NCI-H128 (cell line): ENCODE results near the gene TMEM220.
"Not testable (repeated sequence)": the region's sequence is repeated elsewhere in the genome, so short reads cannot be mapped to it uniquely, and the experiment has no call there.

ENCODE experiments used
- DNase-seq: peaks from one replicate; lab custom pipeline; 2025; ENCODE audit not compliant: unreplicated experiment; lab: John Stamatoyannopoulos, UW

TMEM220 gene

DNA sequence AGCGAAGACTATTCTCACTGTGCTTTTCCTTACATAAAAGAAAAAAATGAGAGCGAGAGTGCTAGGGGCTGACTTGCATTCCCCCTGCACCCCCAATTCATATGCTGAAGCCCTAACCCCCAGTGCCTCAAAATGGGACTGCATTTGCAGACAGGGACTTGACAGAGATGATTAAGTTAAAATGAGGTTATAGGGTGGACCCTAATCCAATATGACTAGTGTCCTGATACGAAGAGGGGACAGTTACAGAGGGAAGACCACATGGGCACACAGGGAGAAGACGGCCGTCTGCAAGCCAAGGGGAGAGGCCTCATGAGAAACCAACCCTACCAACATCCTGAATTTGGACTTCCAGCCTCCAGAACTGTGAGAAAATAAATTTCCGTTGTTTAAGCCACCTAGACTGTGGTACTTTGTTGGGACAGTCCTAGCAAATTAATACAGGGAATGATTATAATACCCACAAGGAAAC is 1.6 kb upstream of the TMEM220 start:
- DNase-seq: no peak

GRCh38 chr17:10730247-10730646 is 424 bp upstream of the TMEM220 start:
- not testable (repeated sequence) for DNase-seq

DNA sequence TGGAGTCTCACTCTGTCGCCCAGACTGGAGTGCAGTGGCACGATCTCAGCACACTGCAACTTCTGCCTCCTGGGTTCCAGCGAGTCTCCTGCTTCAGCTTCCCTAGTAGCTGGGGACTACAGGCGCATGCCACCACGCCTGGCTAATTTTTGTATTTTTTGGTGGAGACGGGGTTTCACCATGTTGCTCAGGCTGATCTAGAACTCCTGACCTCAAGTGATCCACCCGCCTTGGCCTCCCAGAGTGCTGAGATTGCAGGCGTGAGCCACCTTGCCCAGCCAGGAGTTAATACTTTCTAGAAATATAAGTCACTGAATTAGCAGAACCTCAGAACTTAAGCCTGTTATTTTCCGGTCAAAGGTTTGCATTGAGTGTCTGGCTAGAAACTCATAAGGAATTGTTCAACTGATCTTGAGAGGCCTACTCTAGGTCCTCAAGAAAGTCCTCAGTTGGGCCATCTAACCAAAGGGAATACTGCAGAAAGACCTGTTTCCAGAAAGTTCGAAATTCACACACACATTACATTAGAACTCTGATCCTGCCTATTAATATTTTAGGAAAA is 1.4 kb downstream of the TMEM220 start:
- DNase-seq: no peak

DNA sequence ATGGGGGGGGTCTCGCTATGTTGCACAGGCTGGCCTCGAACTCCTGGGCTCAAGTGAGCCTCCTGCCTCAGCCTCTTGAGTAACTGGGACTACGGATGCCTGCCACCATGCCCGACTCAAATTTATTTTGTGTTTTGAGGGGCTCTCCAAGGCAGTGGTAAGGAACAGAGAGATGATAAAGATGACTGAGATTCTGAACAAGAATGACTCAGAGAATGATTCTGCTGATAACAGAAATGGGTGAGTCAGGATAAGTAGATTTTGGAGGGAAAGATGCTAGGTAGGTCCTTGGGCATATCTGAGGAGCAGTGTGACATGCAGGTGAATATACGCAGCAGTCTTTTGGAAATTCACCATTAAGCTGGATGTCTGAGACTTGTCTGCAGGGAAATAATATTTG is 2.6 kb downstream of the TMEM220 start:
- no peak for DNase-seq

- no peak for DNase-seq
Measured at GRCh38 chr17:10726196-10726595, 3.6 kb downstream of the TMEM220 start.

DNA sequence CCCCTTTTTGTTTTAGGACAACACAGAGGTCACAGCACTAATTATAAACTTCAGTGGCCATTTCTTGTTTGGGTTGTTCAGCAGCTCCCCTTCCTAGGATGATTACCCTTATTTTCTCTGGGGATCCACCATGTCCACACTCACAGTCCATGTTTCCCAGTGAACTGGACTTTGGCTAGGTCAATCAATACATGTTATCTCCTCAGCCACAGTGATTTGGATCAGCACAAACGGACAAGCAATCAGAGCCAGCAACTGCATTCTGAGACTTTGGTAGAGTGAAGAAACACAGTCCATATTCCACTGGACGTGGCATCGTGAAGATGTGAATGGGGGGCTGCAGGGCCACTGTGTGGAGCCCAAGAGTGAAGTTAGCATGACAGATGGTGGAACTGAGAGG is 4.6 kb downstream of the TMEM220 start:
- no peak for DNase-seq

DNA sequence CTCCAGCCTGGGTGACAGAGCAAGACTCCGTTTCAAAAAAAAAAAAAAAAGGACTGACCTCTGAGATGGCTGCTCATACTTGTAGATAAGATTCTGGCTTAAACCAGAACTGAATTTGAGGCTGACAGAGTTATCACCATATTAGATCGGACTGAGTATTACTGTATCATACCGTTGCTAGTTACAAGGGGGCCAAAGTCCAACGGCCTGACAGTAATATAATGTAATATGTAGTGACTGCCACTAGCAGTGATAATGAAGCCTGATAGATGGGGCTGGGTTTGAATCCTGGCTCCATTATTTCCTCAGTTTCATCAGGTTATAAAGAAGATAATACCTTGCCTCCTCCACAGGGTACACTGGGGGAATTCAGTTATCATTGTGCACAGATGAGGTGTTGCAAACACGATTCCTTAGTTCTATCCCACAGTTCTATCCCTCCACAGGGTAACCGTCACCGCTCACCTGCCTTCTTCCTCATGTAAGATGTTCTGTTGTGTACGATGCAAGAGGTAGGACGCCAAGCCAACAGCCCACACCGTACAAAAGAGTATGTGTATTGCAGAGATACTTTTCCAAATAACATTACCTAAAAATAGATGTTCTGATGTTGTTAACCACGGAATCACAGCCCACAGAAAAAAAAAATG is 5.2 kb downstream of the TMEM220 start:
- no peak for DNase-seq

- DNase-seq: no peak
Measured at GRCh38 chr17:10718547-10718946, 11.3 kb downstream of the TMEM220 start.

DNA sequence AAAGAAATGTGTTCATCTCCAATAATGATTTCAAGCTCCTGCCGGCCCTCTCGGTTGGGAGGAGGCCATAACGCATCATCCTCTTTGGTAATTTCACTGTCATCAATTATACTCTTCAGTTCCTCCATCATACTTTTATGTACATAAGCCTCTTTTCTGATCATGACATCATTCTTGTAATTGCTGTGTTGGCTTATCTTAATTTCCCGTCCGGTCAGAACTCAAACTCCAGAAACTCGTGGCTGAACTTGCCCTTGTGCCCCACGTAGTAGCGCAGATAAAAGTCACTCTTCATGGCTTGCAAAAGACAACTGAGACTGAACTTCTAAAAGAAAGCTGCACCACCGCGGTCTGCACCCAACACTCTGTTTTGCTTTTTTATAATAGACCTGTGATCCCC is 13.6 kb downstream of the TMEM220 start:
- no peak for DNase-seq

GRCh38 chr17:10713318-10713717 is 16.5 kb downstream of the TMEM220 start:
- DNase-seq: no peak

GRCh38 chr17:10705727-10706126 is 24.1 kb downstream of the TMEM220 start:
- DNase-seq: no peak

DNA sequence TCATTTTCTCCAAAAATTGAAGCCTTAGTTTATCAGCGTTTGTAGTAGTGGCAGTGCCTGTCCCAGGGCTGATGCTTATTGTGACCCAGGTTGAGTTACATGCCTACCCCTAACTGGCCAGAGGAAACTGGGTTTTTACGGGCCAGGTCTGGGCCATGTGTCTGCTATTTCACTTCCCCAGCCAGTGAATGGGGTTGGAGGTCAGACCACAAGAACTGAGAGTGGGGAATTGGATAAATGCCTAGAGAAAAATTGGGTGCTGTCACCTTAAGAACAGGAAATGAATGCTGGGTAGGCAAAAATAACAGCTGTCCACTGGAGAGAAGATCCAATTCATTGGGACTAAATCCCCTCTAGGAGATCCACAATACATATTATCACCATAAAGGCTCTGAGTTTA is 27.2 kb downstream of the TMEM220 start:
- no peak for DNase-seq

DNA sequence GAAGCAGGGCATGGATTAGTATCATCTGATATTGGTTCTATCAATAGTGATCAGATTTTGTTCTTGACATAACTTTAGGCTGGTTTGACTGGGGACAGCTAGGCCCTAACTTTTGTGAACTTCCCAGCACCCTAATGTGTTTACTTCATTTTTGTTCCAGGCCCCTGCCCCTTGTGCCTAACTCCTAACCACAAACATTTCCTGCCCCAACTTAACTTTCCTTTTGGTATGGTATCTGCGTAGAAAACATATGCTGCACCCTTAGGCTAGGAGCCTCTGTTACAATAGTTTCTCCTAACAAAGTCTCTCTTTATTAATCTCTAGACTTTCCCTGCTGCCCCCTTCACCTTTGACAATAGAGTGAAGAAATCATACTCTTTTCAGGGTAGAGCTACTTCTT is 30.0 kb downstream of the TMEM220 start:
- DNase-seq: no peak

- no peak for DNase-seq
Measured at GRCh38 chr17:10698096-10698818, 31.6 kb downstream of the TMEM220 start.

DNA sequence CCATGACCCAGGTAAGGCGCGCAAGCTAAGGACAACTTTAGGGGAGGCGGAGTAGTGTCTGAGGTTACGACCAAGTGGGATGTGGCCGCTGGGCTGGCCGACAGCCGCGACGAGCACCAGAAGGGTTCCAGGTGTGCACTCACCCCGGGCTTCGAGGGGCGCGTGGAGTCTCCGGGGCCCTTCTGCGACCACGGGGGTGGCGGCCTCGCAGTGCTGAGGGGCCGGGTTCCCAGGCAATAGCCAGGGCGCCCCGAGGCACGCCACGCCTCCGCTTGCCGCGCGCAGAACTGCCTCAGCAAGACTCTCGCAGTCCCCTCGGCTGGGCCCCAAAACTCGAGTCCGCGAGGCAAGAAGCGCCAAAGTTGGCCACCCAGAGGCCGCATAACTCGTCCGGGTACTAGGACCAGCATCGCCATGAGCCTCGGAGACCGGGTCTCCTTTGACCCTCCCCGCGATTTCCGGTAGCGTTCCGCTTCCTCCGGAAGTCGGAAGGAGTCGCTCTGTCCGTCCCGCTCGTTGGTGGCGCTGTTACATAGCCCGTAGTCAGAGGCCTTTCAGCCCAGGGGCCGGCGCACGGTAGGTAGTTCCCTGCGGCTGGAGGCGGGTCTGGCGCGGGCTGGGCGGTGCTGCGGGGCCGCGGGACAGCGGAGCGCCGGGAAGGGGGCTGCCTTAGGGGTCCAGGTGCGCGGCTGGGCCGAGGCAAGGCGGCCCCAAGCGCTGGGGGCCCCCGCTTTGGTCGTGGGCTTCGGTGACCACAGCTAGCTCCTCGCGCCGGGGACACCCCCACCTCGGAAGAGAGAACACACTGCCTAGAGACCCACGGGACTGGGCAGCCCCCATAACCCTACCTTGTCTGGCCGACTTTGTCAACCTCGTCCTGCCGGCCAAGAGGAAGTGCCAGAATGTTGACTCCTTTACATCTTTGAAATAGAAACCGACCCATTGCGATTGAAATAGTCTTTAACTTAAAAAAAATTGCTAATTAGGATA is 32.4 kb downstream of the TMEM220 start, which contains the start of the genes ADPRM and SCO1:
ADPRM (plus strand) TSS at position 503 of the 990 bp plus-strand sequence. CDS start 7,333 bp downstream, outside the sequence.
SCO1 (minus strand) TSS at position 442 of the 990 bp plus-strand sequence; CDS start at position 416, 26 bp downstream.
- peak; percentile 60 for DNase-seq

GRCh38 chr17:10695875-10696407 is 33.9 kb downstream of the TMEM220 start:
- DNase-seq: not testable (repeated sequence)

DNA sequence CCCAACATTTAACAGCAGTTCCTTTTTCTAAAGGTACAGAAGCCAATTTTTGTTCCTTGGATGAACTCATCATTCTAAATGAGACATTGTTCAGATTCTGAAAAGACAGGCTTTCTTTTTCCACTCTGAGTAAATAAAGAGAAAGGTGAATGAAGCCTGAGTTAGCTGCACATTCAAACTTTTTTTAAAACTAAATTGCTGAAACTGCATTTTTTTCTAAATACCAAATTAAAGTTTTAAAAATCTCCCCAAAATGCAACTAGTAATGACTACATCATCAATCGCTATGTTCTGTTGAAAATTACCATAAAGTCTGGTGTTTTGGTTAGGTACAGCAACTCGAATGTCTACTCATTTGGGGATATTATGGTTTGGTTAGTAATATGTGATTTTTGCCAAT is 42.3 kb downstream of the TMEM220 start:
- DNase-seq: no peak

GRCh38 chr17:10683853-10684252 is 46.0 kb downstream of the TMEM220 start:
- DNase-seq: no peak

DNA sequence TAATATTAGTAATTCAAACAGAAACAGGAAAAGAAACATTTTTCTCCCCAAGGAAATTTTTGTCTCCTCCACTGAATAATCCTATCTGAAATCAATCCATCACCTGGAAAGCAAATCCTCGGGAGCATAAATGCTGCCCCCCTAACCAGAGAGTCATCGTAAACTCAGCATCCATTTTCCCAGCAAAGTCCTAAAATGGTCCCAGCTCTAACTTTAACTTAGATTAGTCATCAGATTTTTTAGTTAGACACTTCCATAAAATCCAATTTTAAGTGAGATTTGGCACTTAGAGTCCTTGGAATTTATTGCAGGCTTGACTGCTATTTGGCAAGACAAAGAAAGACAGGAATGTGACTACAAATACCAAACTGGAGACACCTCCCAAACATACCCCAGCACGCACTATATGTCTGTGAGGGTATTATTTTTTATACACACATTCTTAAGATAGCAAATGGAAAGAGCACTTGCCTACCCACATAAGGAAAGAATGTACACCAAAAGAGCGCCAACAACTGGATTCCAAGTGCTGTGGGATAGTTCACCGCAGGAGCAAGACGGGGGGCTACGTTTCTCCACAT is 47.9 kb downstream of the TMEM220 start:
- DNase-seq: no peak

GRCh38 chr17:10674704-10675103 is 55.1 kb downstream of the TMEM220 start:
- DNase-seq: no peak
